ENCODE data around the gene RBMS2.

- TF ChIP-seq, protein P1, sequence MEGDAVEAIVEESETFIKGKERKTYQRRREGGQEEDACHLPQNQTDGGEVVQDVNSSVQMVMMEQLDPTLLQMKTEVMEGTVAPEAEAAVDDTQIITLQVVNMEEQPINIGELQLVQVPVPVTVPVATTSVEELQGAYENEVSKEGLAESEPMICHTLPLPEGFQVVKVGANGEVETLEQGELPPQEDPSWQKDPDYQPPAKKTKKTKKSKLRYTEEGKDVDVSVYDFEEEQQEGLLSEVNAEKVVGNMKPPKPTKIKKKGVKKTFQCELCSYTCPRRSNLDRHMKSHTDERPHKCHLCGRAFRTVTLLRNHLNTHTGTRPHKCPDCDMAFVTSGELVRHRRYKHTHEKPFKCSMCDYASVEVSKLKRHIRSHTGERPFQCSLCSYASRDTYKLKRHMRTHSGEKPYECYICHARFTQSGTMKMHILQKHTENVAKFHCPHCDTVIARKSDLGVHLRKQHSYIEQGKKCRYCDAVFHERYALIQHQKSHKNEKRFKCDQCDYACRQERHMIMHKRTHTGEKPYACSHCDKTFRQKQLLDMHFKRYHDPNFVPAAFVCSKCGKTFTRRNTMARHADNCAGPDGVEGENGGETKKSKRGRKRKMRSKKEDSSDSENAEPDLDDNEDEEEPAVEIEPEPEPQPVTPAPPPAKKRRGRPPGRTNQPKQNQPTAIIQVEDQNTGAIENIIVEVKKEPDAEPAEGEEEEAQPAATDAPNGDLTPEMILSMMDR (IDR thresholded peaks at IDR 0.05), result no peak
- TF ChIP-seq POLR2A (IDR thresholded peaks at IDR 0.05), result no peak
Observed at GRCh38 chr12:56637621-56638020, 116.0 kb downstream of the RBMS2 start.

All from uterus (tissue), 2 donors.